Endothelial cell of umbilical vein (primary cell): ENCODE measurements around the gene LMF2.
"Not testable (repeated sequence)": the region's sequence is repeated elsewhere in the genome, so short reads cannot be mapped to it uniquely, and the experiment has no call there.

Experiments
- CTCF ChIP-seq, 2 donors: IDR thresholded peaks; 1 replicate in 1 of 2; 2 replicates in 1 of 2; pipeline ENCODE4 v1.5.1; 2011; ENCODE audit warnings: low read length in 2 of 2, mild to moderate bottlenecking in 2 of 2, moderate library complexity in 2 of 2, control low read depth in 1 of 2, inconsistent platforms in 1 of 2, low read depth in 1 of 2; ENCODE audit not compliant: insufficient read depth in 1 of 2; ENCODE audit errors: extremely low read depth in 1 of 2
- EZH2 ChIP-seq: IDR thresholded peaks from 2 replicates; pipeline ENCODE4 v1.6.1; 2012; ENCODE audit warnings: borderline replicate concordance, low read depth, mild to moderate bottlenecking, moderate library complexity, low read length, inconsistent platforms; ENCODE audit not compliant: severe bottlenecking
- GATA2 ChIP-seq: IDR thresholded peaks from 2 replicates; pipeline ENCODE4 v1.7.0; 2011; ENCODE audit warnings: low read depth, mild to moderate bottlenecking, moderate library complexity, mixed read lengths, low read length; ENCODE audit not compliant: insufficient read length, insufficient read depth
- JUN ChIP-seq: IDR thresholded peaks from 2 replicates; pipeline ENCODE4 v1.6.1; 2011; ENCODE audit warnings: borderline replicate concordance, low read depth; ENCODE audit not compliant: insufficient read length, insufficient read depth
- POLR2A ChIP-seq: IDR thresholded peaks from 2 replicates; pipeline ENCODE4 v1.6.1; 2012; ENCODE audit warnings: low read depth, mild to moderate bottlenecking, control low read depth, low read length

- TF ChIP-seq EZH2; POLR2A; GATA2; CTCF (IDR thresholded peaks at IDR 0.05; ENCODE audit: extremely low read depth in 1 of 2, insufficient read depth in 1 of 2, low read depth in 1 of 2, low read length in 2 of 2); JUN: not testable (repeated sequence)
Observed at GRCh38 chr22:50533856-50534711, 26.6 kb upstream of the LMF2 start.
